ENCODE measurements around the gene PIK3C2G.

- TF ChIP-seq EZH2phosphoT487 (IDR thresholded peaks at IDR 0.05; ENCODE audit: insufficient read depth, low read depth) = no peak
- TF ChIP-seq EZH2 (IDR thresholded peaks at IDR 0.05; ENCODE audit: insufficient read depth, poor library complexity, severe bottlenecking) = no peak
These were observed at the start of gene PIK3C2G for GRCh38 chr12:18261273-18261672.
